Hypothalamus (tissue), 51 donors: ENCODE data around the gene TNFRSF25.
"Not testable (repeated sequence)": the region's sequence is repeated elsewhere in the genome, so short reads cannot be mapped to it uniquely, and the experiment has no call there.

Experiments
- DNase-seq, 51 donors: peaks; one replicate each; lab custom pipeline; 2025; lab: John Stamatoyannopoulos, UW

The TNFRSF25 gene

DNA sequence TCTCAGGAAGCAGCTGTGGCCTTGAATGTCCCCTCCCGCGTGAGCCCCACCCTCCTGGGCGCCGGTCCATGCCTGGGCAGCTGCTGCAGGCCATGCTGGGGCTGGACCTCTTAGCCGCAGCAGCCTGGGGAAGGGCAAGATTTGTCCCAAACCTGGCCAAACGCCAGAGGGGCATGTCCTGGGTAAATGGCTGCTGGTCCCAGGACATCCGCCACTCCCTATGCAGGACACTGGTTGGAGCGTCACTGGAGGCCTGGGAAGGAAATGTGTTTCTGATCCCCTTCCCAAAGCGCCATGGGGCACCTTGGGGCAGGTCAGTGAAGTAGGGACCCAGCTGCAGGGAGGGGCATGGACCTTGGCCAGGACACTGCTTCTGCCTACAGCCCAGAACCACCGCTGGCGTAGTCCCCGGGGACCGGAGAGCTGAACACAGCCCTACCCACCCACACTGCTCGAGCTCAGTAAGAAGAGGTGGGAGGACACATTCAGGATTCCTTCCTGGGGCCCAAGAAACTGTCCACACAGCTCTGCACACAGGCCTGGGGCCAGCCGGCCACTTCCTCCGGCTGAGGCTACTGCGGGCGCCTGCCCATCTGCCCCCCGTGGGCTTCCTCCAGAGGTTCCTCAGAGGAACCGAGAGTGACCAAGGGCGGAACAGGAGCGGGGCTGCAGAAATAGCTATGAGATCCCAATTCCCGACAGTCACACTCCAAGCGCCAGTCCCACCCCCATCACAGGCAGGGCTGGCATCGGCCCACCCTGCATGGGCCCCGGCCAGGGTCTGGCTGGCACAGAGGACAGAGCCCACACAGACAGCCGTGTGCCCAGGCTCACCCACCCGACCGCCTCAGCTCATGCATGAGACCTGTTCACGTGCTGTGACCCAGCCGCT is 36.3 kb upstream of the TNFRSF25 start:
- DNase-seq, result peak in 22 of 51 donors; percentile 14 to 65 (median 40)

GRCh38 chr1:6501279-6501813 is 35.4 kb upstream of the TNFRSF25 start:
- DNase-seq, result no peak

GRCh38 chr1:6500544-6501278 is 34.7 kb upstream of the TNFRSF25 start:
- no peak for DNase-seq

- DNase-seq, result no peak
These were observed 33.3 kb upstream of the TNFRSF25 start for GRCh38 chr1:6499296-6499695.

- DNase-seq, result no peak
These were observed 32.7 kb upstream of the TNFRSF25 start for GRCh38 chr1:6498576-6499111.

DNA sequence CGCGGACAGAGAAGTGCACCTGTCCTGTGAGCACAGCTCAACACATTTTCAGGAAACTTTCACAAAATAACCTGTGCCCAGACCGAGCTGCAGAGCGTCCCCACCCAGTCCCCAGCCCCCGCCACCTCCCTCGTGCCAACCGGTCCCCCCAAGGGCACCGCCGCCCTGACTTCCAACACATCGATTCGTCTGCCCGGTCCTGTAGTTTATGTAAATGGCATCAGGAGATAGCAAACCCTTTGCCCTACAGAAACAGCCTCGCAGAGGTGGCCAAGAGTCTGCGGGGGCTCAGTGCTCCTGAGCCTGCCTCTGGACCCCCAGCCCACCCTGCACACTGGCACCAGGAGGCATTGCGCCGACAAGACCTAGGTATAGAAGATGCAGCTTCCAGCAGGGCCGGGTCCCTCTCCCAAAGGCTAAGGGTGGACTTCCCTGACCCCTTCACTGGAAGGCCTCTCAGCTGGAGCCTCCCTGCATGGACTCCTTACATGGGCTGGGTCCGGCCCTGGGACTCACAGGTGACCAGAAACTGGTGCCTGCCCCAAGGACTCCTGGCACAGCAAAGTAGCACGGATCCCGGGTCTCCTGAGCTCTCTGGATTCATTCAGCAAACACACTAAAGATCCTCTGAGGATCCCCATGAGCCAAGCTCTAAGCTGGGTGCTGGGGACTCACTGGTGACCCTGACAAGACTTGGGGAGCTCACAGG is 32.0 kb upstream of the TNFRSF25 start:
- DNase-seq, result no peak

DNA sequence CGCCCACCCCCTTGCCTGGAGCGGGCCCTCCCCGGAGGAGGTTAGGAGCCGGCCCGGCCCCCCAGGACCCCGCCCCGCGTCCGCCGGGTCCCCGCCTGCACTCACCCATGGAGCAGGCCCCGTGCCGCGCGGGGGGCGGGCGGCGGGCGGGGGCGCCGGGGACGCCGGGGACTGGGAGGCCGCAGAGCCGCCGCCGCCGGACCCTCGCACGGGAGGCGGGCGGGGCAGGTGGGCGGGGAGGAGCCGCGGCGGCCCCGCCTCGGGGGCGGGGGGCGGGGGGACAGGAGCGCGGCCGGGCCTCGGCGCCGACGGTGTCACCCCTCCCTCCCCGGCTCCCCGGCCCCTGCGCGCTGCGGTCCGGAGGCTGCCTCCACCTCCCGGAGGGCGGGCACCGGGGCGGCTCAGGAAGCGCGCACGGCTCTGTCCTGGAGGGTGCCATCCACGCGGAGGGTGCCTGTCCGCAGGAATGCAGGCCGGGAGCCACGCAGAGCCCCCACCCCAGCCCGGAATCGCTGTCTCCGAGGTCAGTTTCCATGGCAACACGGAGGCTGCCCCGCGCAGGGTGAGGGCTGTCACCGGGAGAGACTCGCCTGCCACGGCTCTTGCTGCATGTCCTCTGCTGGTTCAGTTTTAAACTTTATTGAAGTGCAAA is 31.4 kb upstream of the TNFRSF25 start:
- peak in 19 of 51 donors; percentile 19 to 62 (median 34) for DNase-seq

- no peak for DNase-seq
These were observed 30.9 kb upstream of the TNFRSF25 start for GRCh38 chr1:6496890-6497214.

- DNase-seq, result no peak
These were observed 30.4 kb upstream of the TNFRSF25 start for GRCh38 chr1:6496365-6496721.

DNA sequence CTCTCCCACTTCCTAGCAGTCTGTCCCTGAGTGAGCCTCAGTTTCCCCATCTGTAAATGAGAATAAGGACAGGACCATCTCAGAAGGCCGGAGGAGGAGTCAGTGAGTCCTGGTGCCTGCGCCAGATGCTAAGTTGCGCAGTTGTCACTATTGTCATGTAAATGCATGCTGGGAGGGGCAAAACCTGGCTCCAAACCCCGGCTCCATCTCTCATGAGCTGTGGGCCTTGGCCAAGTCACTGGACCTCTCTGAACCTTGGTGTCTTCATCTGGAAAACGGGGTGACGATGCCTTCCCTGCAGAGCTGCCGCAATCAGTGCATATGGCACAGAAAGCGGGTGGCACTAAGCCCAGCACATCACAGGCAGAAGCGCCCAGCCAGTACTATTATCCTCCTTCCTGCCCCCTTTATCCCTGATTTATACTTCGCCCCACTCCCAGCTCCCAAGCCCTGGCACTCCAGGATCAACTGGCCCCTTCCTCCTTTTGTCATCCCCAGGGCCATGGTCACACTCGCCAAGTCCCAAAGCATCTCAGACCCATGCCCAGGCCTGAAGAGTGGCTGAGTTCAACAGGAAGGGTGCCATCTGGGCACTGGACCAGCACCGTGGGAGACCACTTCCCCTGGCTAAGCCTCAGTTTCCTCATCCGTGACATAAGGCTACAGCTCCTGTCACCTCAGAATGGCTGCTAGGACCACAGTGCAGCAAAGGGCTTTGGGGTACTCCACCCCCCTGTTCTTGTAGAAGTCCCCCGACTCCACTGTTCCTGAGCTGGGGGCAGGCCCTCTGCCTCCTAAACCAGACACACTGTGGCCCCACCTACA is 29.8 kb upstream of the TNFRSF25 start:
- DNase-seq, result no peak

DNA sequence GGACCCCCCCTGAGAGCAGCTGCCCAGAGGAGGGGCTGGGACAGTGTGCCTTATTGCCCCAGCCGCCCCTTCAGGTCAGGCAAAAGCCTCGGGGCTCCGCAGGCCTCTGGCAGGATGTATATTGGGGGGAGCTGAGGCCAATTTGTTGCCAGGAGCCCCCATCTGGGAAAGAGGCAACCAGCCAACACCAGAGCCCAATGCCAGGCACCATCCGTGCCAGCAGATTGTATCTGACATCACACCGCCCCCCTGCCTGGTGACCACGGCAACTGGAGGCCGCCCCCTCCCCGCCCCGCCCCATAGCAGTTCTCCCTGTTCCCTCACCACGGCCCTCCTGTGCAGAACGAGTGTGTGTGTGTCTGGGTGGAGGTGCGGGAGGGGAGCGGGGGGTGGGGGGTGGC is 29.1 kb upstream of the TNFRSF25 start:
- peak in 5 of 51 donors; percentile 12 to 56 (median 43) for DNase-seq

DNA sequence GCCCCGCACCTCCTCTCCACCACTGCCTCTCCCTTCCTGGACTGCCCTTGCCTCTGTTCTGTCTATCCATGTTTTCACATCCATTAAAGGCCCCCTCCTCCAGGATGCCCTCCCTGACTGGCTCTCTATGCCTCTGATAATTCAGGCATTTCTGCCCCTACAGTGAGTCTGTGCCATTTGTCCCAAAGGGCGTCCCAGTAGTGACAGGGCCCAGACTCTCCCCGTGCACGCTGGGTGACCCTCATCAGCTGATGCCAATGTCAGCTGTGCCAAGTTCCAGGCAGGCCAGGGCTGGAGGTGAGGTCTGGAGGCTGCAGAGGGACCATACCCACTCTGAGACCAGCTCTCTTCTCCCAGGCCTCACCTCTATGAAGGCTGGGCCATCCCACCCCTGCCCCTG is 28.7 kb upstream of the TNFRSF25 start:
- no peak for DNase-seq

- DNase-seq, result not testable (repeated sequence)
These were observed 27.9 kb upstream of the TNFRSF25 start for GRCh38 chr1:6493834-6494223.

DNA sequence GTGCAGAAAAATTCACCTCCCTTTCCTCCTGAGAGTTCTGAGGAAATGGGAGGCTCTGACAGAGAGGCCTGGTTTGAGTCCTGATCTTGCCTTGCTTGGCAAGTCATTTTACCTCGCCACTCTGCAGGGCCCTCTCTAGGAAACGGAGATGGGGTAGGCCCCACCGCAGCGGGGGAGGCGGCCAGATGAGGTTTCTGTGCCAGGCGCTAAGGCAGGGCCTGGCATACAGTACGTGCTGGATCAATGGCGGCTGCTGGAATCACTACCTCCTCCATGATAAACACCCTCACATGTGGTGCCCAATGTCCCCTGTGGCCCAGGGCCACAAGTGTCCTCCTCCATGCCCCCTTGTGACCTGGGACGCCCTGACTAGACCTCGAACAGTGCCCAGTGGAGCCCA is 26.0 kb upstream of the TNFRSF25 start:
- no peak for DNase-seq

DNA sequence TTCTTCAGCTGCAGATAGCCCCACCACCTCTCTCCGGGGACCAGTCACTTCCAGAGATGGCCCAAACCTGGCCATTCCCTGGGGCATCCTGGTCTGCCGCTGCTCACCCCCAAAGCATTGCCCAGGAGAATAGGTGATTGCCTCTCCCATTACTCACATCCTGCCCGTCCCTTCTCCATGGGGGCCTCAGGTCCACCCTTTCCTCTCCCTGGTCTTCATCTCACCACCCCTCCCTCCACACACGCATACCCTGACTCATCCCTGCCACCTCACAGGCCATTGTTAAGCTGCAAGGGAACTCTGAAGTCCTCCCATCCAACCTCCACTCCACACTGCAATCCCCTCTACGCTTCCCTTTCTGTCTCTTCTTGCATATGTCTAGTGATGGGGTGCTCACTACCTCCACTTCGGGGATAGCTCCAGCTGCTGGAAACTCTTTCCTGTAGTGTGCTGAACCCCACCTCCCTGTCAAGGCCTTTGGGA is 25.5 kb upstream of the TNFRSF25 start, which contains the start of gene PLEKHG5:
TSS of gene PLEKHG5 (minus strand) at position 188 of the 483 bp plus-strand sequence. CDS start 14,096 bp downstream, outside the sequence.
- no peak for DNase-seq

GRCh38 chr1:6491081-6491449 is 25.1 kb upstream of the TNFRSF25 start:
- no peak for DNase-seq

DNA sequence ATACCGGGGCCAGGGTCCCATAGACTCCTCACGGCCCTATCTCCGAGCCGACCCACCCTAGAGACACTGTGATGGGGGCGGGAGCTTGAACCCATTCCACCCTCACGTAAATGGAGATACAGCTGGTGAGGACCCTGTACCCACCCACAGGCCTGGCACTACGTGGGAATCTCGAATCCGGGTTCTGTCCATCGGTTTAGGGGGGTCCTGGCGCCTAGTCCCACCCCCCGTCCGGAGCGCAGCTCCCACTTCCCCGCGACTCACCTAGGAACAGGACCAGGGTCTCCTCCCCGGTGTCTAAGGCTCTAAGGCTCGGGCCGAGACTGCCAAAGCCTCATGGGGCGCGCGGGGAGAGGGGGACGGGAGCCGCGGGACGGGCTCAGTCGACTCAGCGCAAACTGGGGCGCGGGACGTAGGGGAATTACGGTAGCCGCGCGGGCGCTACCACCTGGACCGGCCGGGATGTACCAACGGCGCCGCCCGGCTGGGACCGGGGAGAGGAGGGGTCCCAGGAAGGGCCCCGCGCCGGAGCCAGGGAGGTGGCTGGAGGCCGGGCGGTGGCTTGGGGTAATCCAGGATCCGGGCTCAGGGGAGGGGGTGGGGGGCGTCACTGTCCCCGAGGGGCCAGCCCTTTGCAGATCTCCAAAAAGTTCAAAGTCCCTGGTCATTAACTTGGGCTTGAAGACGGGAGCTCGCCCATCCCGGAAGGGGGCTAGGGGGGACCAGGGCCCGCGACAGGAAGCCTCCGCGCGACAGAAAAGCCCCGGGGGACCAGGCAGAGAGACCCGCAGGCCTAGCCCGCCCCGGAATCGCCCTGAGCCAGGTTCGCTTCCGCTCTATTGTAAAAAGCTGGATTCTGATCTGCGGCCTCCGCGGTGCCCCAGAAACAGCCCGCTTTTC is 24.5 kb upstream of the TNFRSF25 start:
- DNase-seq, result peak in 19 of 51 donors; percentile 10 to 58 (median 23)

DNA sequence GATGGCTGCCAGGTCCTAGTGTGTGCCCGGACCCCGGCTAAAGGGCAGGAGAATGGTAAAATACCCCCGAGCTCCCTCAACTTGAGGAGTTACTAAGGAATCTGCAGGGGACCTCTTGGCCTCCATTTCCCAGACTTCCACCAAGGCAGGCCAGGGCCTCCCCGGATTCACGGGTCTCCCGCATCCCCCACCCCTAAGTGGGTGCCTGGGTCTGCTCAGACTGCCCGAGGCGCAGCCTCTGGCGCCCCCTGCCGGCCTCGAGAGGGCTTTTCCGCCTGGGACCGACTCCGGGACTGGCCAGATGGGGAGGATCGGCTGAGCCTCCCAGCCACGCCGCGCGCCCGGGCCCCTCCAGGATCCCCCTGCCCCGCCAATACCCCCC is 23.8 kb upstream of the TNFRSF25 start:
- DNase-seq, result peak in 34 of 51 donors; percentile 8 to 77 (median 32)
